Neural cell (in vitro differentiated cells): Measurements from ENCODE around the gene C11orf65. TPM values are rescaled to one million over a fixed set of nuclear protein-coding genes. Genes with fewer than 3 reads are reported as not detected.

Source experiments
- H2AFZ ChIP-seq: fragments of 200-600, 300-800 bp; sonication (generic), shearing (Covaris generic); 2 replicates; pipeline ENCODE4 v1.6.0; 2014; ENCODE audit warnings: low read depth, mild to moderate bottlenecking, antibody characterized with exemption, low read length, moderate library complexity
- H3F3A ChIP-seq: fragments of 200-600 bp; shearing (Covaris generic); 2 replicates; pipeline ENCODE4 v1.6.1; 2016; ENCODE audit warnings: mild to moderate bottlenecking, moderate library complexity, mixed read lengths, antibody characterized with exemption, low read length; ENCODE audit not compliant: insufficient read depth, poor library complexity, severe bottlenecking
- H3K27ac ChIP-seq: fragments of 200-600, 300-800 bp; sonication (generic), shearing (Covaris generic); 2 replicates; pipeline ENCODE4 v1.5.1; 2014; ENCODE audit warnings: mild to moderate bottlenecking, low read length, moderate library complexity
- H3K27me3 ChIP-seq: fragments of 300-800, 200-600 bp; sonication (generic), shearing (Covaris generic); 2 replicates; pipeline ENCODE4 v1.6.0; 2014; ENCODE audit warnings: mild to moderate bottlenecking, low read depth, low read length, moderate library complexity; ENCODE audit not compliant: insufficient read depth
- H3K36me3 ChIP-seq: fragments of 300-800, 200-600 bp; sonication (generic), shearing (Covaris generic); 2 replicates; pipeline ENCODE4 v1.5.1; 2014; ENCODE audit warnings: mild to moderate bottlenecking, antibody characterized with exemption, low read length, moderate library complexity; ENCODE audit not compliant: insufficient read depth
- H3K4me2 ChIP-seq: fragments of 300-800, 200-600 bp; sonication (generic), shearing (Covaris generic); 2 replicates; pipeline ENCODE4 v1.6.0; 2014; ENCODE audit warnings: mild to moderate bottlenecking, low read length
- H3K4me3 ChIP-seq: fragments of 300-800, 200-600 bp; sonication (generic), shearing (Covaris generic); 2 replicates; pipeline ENCODE4 v1.5.1; 2014; ENCODE audit warnings: mild to moderate bottlenecking, low read length, moderate library complexity
- H3K79me2 ChIP-seq: fragments of 200-600 bp; shearing (Covaris generic); replicated peaks from 2 replicates; pipeline ENCODE4 v1.6.0; 2014; ENCODE audit warnings: mild to moderate bottlenecking, low read length, moderate library complexity; ENCODE audit not compliant: insufficient read depth
- H3K9ac ChIP-seq: fragments of 300-800, 200-600 bp; sonication (generic), shearing (Covaris generic); 2 replicates; pipeline ENCODE4 v1.6.1; 2016; ENCODE audit warnings: mild to moderate bottlenecking, low read length, mixed read lengths
- H3K9me2 ChIP-seq: fragments of 200-600 bp; shearing (Covaris generic); 2 replicates; pipeline ENCODE4 v1.6.1; 2016; ENCODE audit warnings: mild to moderate bottlenecking, low read length, mixed read lengths; ENCODE audit not compliant: insufficient read depth
- H3K9me3 ChIP-seq: fragments of 200-600, 300-800 bp; sonication (generic), shearing (Covaris generic); 2 replicates; pipeline ENCODE4 v1.6.1; 2016; ENCODE audit warnings: mild to moderate bottlenecking, mixed run types, low read length, moderate library complexity, mixed read lengths
- H4K20me1 ChIP-seq: fragments of 200-600 bp; shearing (Covaris generic); 2 replicates; pipeline ENCODE4 v1.6.1; 2016; ENCODE audit warnings: mild to moderate bottlenecking, mixed run types; ENCODE audit not compliant: insufficient read depth
- CTCF ChIP-seq: fragments of 450-650 bp; IDR thresholded peaks from 2 replicates; pipeline ENCODE4 v1.5.1; 2014; ENCODE audit warnings: antibody characterized with exemption, mild to moderate bottlenecking, moderate library complexity; ENCODE audit not compliant: poor library complexity, severe bottlenecking
- EP300 ChIP-seq: fragments of 450-650 bp; conservative IDR thresholded peaks from 2 replicates; pipeline ENCODE4 v1.6.1; 2014; ENCODE audit warnings: antibody characterized with exemption, mild to moderate bottlenecking, moderate library complexity; ENCODE audit not compliant: poor library complexity, severe bottlenecking
- EZH2 ChIP-seq: fragments of 200-600, 300-800 bp; shearing (Covaris generic), sonication (generic); IDR thresholded peaks from 2 replicates; pipeline ENCODE4 v1.6.1; 2014; ENCODE audit warnings: antibody characterized with exemption, low read length, borderline replicate concordance, mild to moderate bottlenecking; ENCODE audit not compliant: insufficient read depth, poor library complexity, severe bottlenecking
- MXI1 ChIP-seq: fragments of 450-650 bp; conservative IDR thresholded peaks from 2 replicates; pipeline ENCODE4 v1.6.1; 2014; ENCODE audit warnings: antibody characterized with exemption, mild to moderate bottlenecking; ENCODE audit not compliant: poor library complexity, severe bottlenecking
- POLR2AphosphoS5 ChIP-seq: IDR thresholded peaks from 2 replicates; pipeline ENCODE4 v1.6.1; 2012
- RAD21 ChIP-seq: fragments of 450-650 bp; conservative IDR thresholded peaks from 2 replicates; pipeline ENCODE4 v1.6.1; 2014; ENCODE audit warnings: antibody characterized with exemption, mild to moderate bottlenecking, moderate library complexity
- SMC3 ChIP-seq: fragments of 450-650 bp; conservative IDR thresholded peaks from 2 replicates; pipeline ENCODE4 v1.6.1; 2014; ENCODE audit warnings: antibody characterized with exemption, mild to moderate bottlenecking, moderate library complexity; ENCODE audit not compliant: poor library complexity
- TAF1 ChIP-seq: IDR thresholded peaks from 2 replicates; pipeline ENCODE4 v1.6.1; 2012; ENCODE audit warnings: low read depth
- polyA plus RNA-seq: library from polyadenylated mRNA; depleted of rRNA; stranded (reverse); fragments of >200 nt; gene quantifications from 2 replicates; pipeline ENCODE4 v1.2.3, GENCODE V29; 2014
- TF ChIP-seq, protein P1 (sequence below): IDR thresholded peaks from 2 replicates; pipeline ENCODE4 v1.6.1; 2012; ENCODE audit warnings: borderline replicate concordance

The C11orf65 gene
- polyA plus RNA-seq, 1 donor from 2014 or later = 1.1 TPM

DNA sequence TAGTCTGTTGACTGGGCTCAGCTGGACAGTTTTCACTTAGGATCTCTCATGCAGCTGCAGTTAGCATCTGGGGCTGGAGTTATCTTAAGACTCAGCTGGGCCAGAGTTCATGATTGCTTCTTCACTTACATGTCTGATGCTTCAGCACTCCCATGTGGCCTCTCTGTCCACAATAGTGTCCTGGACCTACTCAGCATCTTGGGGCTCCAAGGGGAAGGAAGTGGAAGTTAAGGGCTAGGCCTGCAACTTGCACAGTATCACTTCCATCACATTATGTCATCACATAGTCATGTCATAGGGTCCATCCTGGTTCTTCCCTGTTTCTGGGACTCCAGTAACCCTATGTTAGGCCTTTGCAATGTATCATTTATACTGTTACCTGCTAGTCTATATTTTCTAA, 115.9 kb downstream of the C11orf65 start:
- peaks cover 7% of the 10 kb centered on the region for H3K36me3 ChIP-seq

DNA sequence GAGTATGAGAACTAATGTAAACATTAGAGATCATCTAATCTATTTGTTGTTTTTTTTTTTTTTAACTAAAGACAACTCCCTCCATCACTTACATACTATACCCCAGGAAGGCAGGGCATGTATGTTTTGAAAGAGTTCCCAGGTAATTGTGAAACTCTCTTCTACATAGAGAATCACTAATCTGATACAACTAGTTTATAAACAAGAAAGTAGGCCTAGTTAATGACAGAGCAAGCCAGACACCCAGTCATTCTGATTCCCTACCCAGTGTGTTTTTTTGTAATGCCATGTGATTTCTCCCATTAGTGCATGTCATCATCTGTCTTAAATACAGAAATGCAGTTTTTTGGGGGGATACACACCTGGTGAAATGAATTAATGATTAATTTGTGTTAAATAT, 120.9 kb downstream of the C11orf65 start:
- Histone ChIP-seq H3K9me2 (no peaks in the 10 kb centered on the region), H3K4me3 (no peak overlapping the region), H3F3A (no peaks in the 10 kb centered on the region), H3K27me3 (no peaks in the 10 kb centered on the region), H3K4me2 (no peak overlapping the region), H4K20me1 (no peaks in the 10 kb centered on the region), H3K27ac (no peak overlapping the region), H3K79me2 (no peaks in the 10 kb centered on the region), H3K9ac (no peak overlapping the region), H3K9me3 (no peaks in the 10 kb centered on the region), H2AFZ (no peak overlapping the region), H3K36me3 (peaks cover 7% of the 10 kb centered on the region)
- TF ChIP-seq RAD21 (no peak), MXI1 (no peak), EP300 (no peak)
- TF ChIP-seq, protein P1, sequence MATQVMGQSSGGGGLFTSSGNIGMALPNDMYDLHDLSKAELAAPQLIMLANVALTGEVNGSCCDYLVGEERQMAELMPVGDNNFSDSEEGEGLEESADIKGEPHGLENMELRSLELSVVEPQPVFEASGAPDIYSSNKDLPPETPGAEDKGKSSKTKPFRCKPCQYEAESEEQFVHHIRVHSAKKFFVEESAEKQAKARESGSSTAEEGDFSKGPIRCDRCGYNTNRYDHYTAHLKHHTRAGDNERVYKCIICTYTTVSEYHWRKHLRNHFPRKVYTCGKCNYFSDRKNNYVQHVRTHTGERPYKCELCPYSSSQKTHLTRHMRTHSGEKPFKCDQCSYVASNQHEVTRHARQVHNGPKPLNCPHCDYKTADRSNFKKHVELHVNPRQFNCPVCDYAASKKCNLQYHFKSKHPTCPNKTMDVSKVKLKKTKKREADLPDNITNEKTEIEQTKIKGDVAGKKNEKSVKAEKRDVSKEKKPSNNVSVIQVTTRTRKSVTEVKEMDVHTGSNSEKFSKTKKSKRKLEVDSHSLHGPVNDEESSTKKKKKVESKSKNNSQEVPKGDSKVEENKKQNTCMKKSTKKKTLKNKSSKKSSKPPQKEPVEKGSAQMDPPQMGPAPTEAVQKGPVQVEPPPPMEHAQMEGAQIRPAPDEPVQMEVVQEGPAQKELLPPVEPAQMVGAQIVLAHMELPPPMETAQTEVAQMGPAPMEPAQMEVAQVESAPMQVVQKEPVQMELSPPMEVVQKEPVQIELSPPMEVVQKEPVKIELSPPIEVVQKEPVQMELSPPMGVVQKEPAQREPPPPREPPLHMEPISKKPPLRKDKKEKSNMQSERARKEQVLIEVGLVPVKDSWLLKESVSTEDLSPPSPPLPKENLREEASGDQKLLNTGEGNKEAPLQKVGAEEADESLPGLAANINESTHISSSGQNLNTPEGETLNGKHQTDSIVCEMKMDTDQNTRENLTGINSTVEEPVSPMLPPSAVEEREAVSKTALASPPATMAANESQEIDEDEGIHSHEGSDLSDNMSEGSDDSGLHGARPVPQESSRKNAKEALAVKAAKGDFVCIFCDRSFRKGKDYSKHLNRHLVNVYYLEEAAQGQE = no peak

More for the DNA sequence above, 115.9 kb downstream of the C11orf65 start:
- Histone ChIP-seq H3K4me3 (no peak overlapping the region), H3K27ac (no peak overlapping the region), H3K9ac (no peak overlapping the region), H3K9me2 (no peaks in the 10 kb centered on the region), H3K9me3 (no peaks in the 10 kb centered on the region), H2AFZ (no peak overlapping the region), H3F3A (no peaks in the 10 kb centered on the region), H3K4me2 (no peak overlapping the region), H3K79me2 (no peaks in the 10 kb centered on the region), H4K20me1 (no peaks in the 10 kb centered on the region), H3K27me3 (no peaks in the 10 kb centered on the region)
- TF ChIP-seq RAD21 = no peak

DNA sequence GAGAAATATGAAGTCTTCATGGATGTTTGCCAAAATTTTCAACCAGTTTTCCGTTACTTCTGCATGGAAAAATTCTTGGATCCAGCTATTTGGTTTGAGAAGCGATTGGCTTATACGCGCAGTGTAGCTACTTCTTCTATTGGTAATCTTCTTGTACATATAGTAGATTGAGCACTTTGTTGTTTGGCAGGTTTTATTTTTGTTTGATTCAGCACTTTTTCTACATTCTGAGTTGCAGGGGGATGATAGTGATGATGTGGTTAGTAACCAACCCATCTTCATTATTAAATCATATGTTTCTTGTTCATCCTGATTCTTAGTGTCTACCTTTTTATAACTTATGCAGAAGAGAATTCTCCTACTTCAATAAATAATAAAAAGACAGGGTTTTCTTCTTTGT, 121.6 kb downstream of the C11orf65 start:
- no peaks in the 10 kb centered on the region for H4K20me1 ChIP-seq
- no peak overlapping the region for H3K4me3 ChIP-seq
- H3K9me2 ChIP-seq = no peaks in the 10 kb centered on the region
- H3K27me3 ChIP-seq = no peaks in the 10 kb centered on the region
- H3K9ac ChIP-seq = no peak overlapping the region
- H3K4me2 ChIP-seq = no peak overlapping the region
- TF ChIP-seq SMC3 (no peak), CTCF (no peak), EP300 (no peak), MXI1 (no peak), TAF1 (no peak), POLR2AphosphoS5 (no peak), RAD21 (no peak), EZH2 (no peak)
- TF ChIP-seq, protein P1 = no peak
- H2AFZ ChIP-seq = no peak overlapping the region
- no peaks in the 10 kb centered on the region for H3F3A ChIP-seq
- H3K27ac ChIP-seq = no peak overlapping the region
- no peaks in the 10 kb centered on the region for H3K9me3 ChIP-seq
- peaks cover 7% of the 10 kb centered on the region for H3K36me3 ChIP-seq
- H3K79me2 ChIP-seq = no peaks in the 10 kb centered on the region
